GM18505 (cell line): Measurements from ENCODE around the gene ADCK2.
A peak's percentile ranks its signal among the peaks of the same experiment; 100 is the strongest.
"Not testable (repeated sequence)": the region's sequence is repeated elsewhere in the genome, so short reads cannot be mapped to it uniquely, and the experiment has no call there.

Source experiments
- ATAC-seq: cut with Tn5 transposase; IDR thresholded peaks from one replicate; pipeline ENCODE4 v1.9.1; 2021; ENCODE audit not compliant: unreplicated experiment
- POLR2A ChIP-seq: IDR thresholded peaks from 4 replicates; pipeline ENCODE4 v1.6.1; 2011; ENCODE audit warnings: borderline replicate concordance; ENCODE audit not compliant: insufficient read depth, insufficient read length; ENCODE audit errors: extremely low read depth

Gene ADCK2

GRCh38 chr7:140684066-140684950, 11.6 kb downstream of the ADCK2 start:
- no peak for ATAC-seq
- TF ChIP-seq POLR2A, result no peak

GRCh38 chr7:140685407-140686087, 12.8 kb downstream of the ADCK2 start:
- ATAC-seq, result no peak
- no peak for TF ChIP-seq POLR2A

- ATAC-seq, result no peak
- TF ChIP-seq POLR2A, result no peak
These were observed 14.2 kb downstream of the ADCK2 start for GRCh38 chr7:140686921-140687320.

- no peak for TF ChIP-seq POLR2A
- no peak for ATAC-seq
These were observed 15.6 kb downstream of the ADCK2 start for GRCh38 chr7:140688341-140688740.

- no peak for TF ChIP-seq POLR2A
- ATAC-seq, result no peak
These were observed 16.7 kb downstream of the ADCK2 start for GRCh38 chr7:140689199-140690152.

- no peak for ATAC-seq
- TF ChIP-seq POLR2A, result no peak
These were observed 18.8 kb downstream of the ADCK2 start for GRCh38 chr7:140691376-140692045.

- not testable (repeated sequence) for ATAC-seq
These were observed 21.1 kb downstream of the ADCK2 start for GRCh38 chr7:140693849-140694248.

- ATAC-seq, result no peak
- TF ChIP-seq POLR2A, result no peak
These were observed 21.8 kb downstream of the ADCK2 start for GRCh38 chr7:140694592-140694991.

GRCh38 chr7:140695381-140695780, 22.6 kb downstream of the ADCK2 start:
- no peak for ATAC-seq
- no peak for TF ChIP-seq POLR2A

- TF ChIP-seq POLR2A, result no peak
- ATAC-seq, result no peak
These were observed 23.4 kb downstream of the ADCK2 start for GRCh38 chr7:140696024-140696679.

- peak; percentile 81 for TF ChIP-seq POLR2A
- peak; percentile 92 for ATAC-seq
These were observed 24.1 kb downstream of the ADCK2 start, which contains the start of gene NDUFB2 for GRCh38 chr7:140696680-140697446. Gene NDUFB2 (plus strand): TSS chr7:140696708. CDS start chr7:140696745, 37 bp downstream.

GRCh38 chr7:140697447-140698143, 24.9 kb downstream of the ADCK2 start:
- TF ChIP-seq POLR2A, result peak; percentile 16
- ATAC-seq, result no peak
